Neural cell (in vitro differentiated cells): Measurements from ENCODE around the gene IBTK. TPM values are rescaled to one million over a fixed set of nuclear protein-coding genes. Genes with fewer than 3 reads are reported as not detected.

Source experiments
- H2AFZ ChIP-seq: fragments of 200-600, 300-800 bp; sonication (generic), shearing (Covaris generic); 2 replicates; pipeline ENCODE4 v1.6.0; 2014; ENCODE audit warnings: low read depth, mild to moderate bottlenecking, antibody characterized with exemption, low read length, moderate library complexity
- H3F3A ChIP-seq: fragments of 200-600 bp; shearing (Covaris generic); 2 replicates; pipeline ENCODE4 v1.6.1; 2016; ENCODE audit warnings: mild to moderate bottlenecking, moderate library complexity, mixed read lengths, antibody characterized with exemption, low read length; ENCODE audit not compliant: insufficient read depth, poor library complexity, severe bottlenecking
- H3K27ac ChIP-seq: fragments of 200-600, 300-800 bp; sonication (generic), shearing (Covaris generic); 2 replicates; pipeline ENCODE4 v1.5.1; 2014; ENCODE audit warnings: mild to moderate bottlenecking, low read length, moderate library complexity
- H3K27me3 ChIP-seq: fragments of 300-800, 200-600 bp; sonication (generic), shearing (Covaris generic); 2 replicates; pipeline ENCODE4 v1.6.0; 2014; ENCODE audit warnings: mild to moderate bottlenecking, low read depth, low read length, moderate library complexity; ENCODE audit not compliant: insufficient read depth
- H3K36me3 ChIP-seq: fragments of 300-800, 200-600 bp; sonication (generic), shearing (Covaris generic); 2 replicates; pipeline ENCODE4 v1.5.1; 2014; ENCODE audit warnings: mild to moderate bottlenecking, antibody characterized with exemption, low read length, moderate library complexity; ENCODE audit not compliant: insufficient read depth
- H3K4me2 ChIP-seq: fragments of 300-800, 200-600 bp; sonication (generic), shearing (Covaris generic); 2 replicates; pipeline ENCODE4 v1.6.0; 2014; ENCODE audit warnings: mild to moderate bottlenecking, low read length
- H3K4me3 ChIP-seq: fragments of 300-800, 200-600 bp; sonication (generic), shearing (Covaris generic); 2 replicates; pipeline ENCODE4 v1.5.1; 2014; ENCODE audit warnings: mild to moderate bottlenecking, low read length, moderate library complexity
- H3K79me2 ChIP-seq: fragments of 200-600 bp; shearing (Covaris generic); replicated peaks from 2 replicates; pipeline ENCODE4 v1.6.0; 2014; ENCODE audit warnings: mild to moderate bottlenecking, low read length, moderate library complexity; ENCODE audit not compliant: insufficient read depth
- H3K9ac ChIP-seq: fragments of 300-800, 200-600 bp; sonication (generic), shearing (Covaris generic); 2 replicates; pipeline ENCODE4 v1.6.1; 2016; ENCODE audit warnings: mild to moderate bottlenecking, low read length, mixed read lengths
- H3K9me2 ChIP-seq: fragments of 200-600 bp; shearing (Covaris generic); 2 replicates; pipeline ENCODE4 v1.6.1; 2016; ENCODE audit warnings: mild to moderate bottlenecking, low read length, mixed read lengths; ENCODE audit not compliant: insufficient read depth
- H3K9me3 ChIP-seq: fragments of 200-600, 300-800 bp; sonication (generic), shearing (Covaris generic); 2 replicates; pipeline ENCODE4 v1.6.1; 2016; ENCODE audit warnings: mild to moderate bottlenecking, mixed run types, low read length, moderate library complexity, mixed read lengths
- H4K20me1 ChIP-seq: fragments of 200-600 bp; shearing (Covaris generic); 2 replicates; pipeline ENCODE4 v1.6.1; 2016; ENCODE audit warnings: mild to moderate bottlenecking, mixed run types; ENCODE audit not compliant: insufficient read depth
- EP300 ChIP-seq: fragments of 450-650 bp; conservative IDR thresholded peaks from 2 replicates; pipeline ENCODE4 v1.6.1; 2014; ENCODE audit warnings: antibody characterized with exemption, mild to moderate bottlenecking, moderate library complexity; ENCODE audit not compliant: poor library complexity, severe bottlenecking
- EZH2 ChIP-seq: fragments of 200-600, 300-800 bp; shearing (Covaris generic), sonication (generic); IDR thresholded peaks from 2 replicates; pipeline ENCODE4 v1.6.1; 2014; ENCODE audit warnings: antibody characterized with exemption, low read length, borderline replicate concordance, mild to moderate bottlenecking; ENCODE audit not compliant: insufficient read depth, poor library complexity, severe bottlenecking
- MXI1 ChIP-seq: fragments of 450-650 bp; conservative IDR thresholded peaks from 2 replicates; pipeline ENCODE4 v1.6.1; 2014; ENCODE audit warnings: antibody characterized with exemption, mild to moderate bottlenecking; ENCODE audit not compliant: poor library complexity, severe bottlenecking
- POLR2AphosphoS5 ChIP-seq: IDR thresholded peaks from 2 replicates; pipeline ENCODE4 v1.6.1; 2012
- RAD21 ChIP-seq: fragments of 450-650 bp; conservative IDR thresholded peaks from 2 replicates; pipeline ENCODE4 v1.6.1; 2014; ENCODE audit warnings: antibody characterized with exemption, mild to moderate bottlenecking, moderate library complexity
- REST ChIP-seq: IDR thresholded peaks from 2 replicates; pipeline ENCODE4 v1.6.1; 2012; ENCODE audit warnings: borderline replicate concordance
- SMC3 ChIP-seq: fragments of 450-650 bp; conservative IDR thresholded peaks from 2 replicates; pipeline ENCODE4 v1.6.1; 2014; ENCODE audit warnings: antibody characterized with exemption, mild to moderate bottlenecking, moderate library complexity; ENCODE audit not compliant: poor library complexity
- TAF1 ChIP-seq: IDR thresholded peaks from 2 replicates; pipeline ENCODE4 v1.6.1; 2012; ENCODE audit warnings: low read depth
- polyA plus RNA-seq: library from polyadenylated mRNA; depleted of rRNA; stranded (reverse); fragments of >200 nt; gene quantifications from 2 replicates; pipeline ENCODE4 v1.2.3, GENCODE V29; 2014
- TF ChIP-seq, protein P1 (sequence below): fragments of 450-650 bp; IDR thresholded peaks from 2 replicates; pipeline ENCODE4 v1.5.1; 2014; ENCODE audit warnings: antibody characterized with exemption, mild to moderate bottlenecking, moderate library complexity; ENCODE audit not compliant: poor library complexity, severe bottlenecking

IBTK gene
- polyA plus RNA-seq, 1 donor from 2014 or later: 64.6 TPM

DNA sequence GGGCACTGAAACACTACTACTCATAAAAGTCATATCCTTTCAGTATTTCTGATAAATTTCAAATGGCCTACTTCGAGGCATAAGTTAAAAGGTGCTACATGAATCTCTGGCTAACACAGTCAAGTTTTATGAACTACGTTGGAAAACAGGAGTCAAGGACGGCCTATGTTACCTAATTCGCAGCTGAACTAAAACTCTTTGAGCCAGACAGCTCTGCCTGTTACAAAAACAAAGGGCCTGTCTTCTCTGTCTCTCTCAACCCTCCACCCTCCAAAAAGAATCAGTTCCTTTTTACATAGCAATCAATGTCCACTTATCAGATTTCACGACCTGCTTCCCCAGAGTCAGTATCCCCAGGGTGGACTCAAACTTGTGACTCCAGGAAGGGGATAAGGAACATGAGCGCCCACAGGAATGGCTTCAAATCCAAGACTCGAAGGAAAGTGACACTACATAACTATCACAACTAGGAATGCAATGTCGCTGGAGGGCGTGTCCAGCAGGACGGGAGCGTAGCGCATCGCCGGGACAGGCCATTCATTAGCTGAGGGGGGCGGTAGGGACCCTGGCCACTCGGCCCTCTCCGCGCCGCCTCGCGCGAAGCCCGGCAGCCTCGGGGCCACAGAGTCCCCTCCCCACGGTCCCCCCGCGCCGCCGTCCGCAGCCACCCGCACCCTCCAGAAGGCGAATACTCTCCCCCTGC lies 591 bp downstream of the IBTK start:
- Histone ChIP-seq H3K9ac (peak overlapping the region; percentile 96), H3K36me3 (no peaks in the 10 kb centered on the region), H3K9me3 (no peaks in the 10 kb centered on the region), H3K9me2 (no peaks in the 10 kb centered on the region), H3K79me2 (peaks cover 45% of the 10 kb centered on the region), H2AFZ (peak overlapping the region; percentile 95), H3K27ac (peak overlapping the region; percentile 92), H3K4me3 (peak overlapping the region; percentile 89), H3F3A (no peaks in the 10 kb centered on the region), H4K20me1 (no peaks in the 10 kb centered on the region), H3K4me2 (peak overlapping the region; percentile 97), H3K27me3 (no peaks in the 10 kb centered on the region)
- TF ChIP-seq EP300 (no peak), EZH2 (no peak), REST (no peak), TAF1 (no peak)

DNA sequence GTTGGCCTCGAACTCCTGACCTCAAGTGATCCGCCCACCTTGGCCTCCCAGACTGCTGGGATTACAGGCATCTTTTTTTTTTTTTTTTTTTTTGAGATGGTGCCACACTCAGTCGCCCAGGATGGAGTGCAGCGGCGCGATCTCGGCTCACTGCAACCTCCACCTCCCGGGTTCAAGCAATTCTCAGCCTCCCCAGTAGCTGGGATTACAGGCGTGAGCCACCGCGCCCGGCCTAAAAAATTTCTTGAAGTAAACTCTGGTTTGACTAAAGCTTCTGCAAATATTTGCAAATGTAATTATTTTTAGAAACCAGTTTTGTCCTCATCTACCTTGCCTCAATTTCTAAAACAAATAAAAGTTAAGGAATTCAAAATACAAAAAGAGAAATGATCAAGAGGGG lies 1.2 kb downstream of the IBTK start:
- H3K27ac ChIP-seq: peak overlapping the region; percentile 92

More for the DNA sequence above, 1.2 kb downstream of the IBTK start:
- no peaks in the 10 kb centered on the region for H3F3A ChIP-seq
- TF ChIP-seq TAF1 (no peak), REST (no peak), SMC3 (no peak), RAD21 (no peak), EZH2 (no peak), EP300 (no peak), POLR2AphosphoS5 (no peak), MXI1 (no peak)
- TF ChIP-seq, protein P1, sequence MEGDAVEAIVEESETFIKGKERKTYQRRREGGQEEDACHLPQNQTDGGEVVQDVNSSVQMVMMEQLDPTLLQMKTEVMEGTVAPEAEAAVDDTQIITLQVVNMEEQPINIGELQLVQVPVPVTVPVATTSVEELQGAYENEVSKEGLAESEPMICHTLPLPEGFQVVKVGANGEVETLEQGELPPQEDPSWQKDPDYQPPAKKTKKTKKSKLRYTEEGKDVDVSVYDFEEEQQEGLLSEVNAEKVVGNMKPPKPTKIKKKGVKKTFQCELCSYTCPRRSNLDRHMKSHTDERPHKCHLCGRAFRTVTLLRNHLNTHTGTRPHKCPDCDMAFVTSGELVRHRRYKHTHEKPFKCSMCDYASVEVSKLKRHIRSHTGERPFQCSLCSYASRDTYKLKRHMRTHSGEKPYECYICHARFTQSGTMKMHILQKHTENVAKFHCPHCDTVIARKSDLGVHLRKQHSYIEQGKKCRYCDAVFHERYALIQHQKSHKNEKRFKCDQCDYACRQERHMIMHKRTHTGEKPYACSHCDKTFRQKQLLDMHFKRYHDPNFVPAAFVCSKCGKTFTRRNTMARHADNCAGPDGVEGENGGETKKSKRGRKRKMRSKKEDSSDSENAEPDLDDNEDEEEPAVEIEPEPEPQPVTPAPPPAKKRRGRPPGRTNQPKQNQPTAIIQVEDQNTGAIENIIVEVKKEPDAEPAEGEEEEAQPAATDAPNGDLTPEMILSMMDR: no peak
- no peak overlapping the region for H3K9ac ChIP-seq
- peak overlapping the region; percentile 97 for H3K4me2 ChIP-seq
- H3K9me2 ChIP-seq: no peaks in the 10 kb centered on the region
- H3K79me2 ChIP-seq: peaks cover 51% of the 10 kb centered on the region
- H3K4me3 ChIP-seq: peak overlapping the region; percentile 89
- H2AFZ ChIP-seq: no peak overlapping the region
- no peaks in the 10 kb centered on the region for H3K9me3 ChIP-seq
- no peaks in the 10 kb centered on the region for H3K36me3 ChIP-seq
- no peaks in the 10 kb centered on the region for H4K20me1 ChIP-seq
- H3K27me3 ChIP-seq: no peaks in the 10 kb centered on the region
